Cardiac muscle cell (in vitro differentiated cells and primary cell): ENCODE data around the gene FXYD1. TPM values are rescaled to one million over a fixed set of nuclear protein-coding genes. Genes with fewer than 3 reads are reported as not detected.
A peak's percentile ranks its signal among the peaks of the same experiment; 100 is the strongest.

ENCODE experiments used
- DNase-seq, 2 donors: peaks; one replicate each; pipeline versions ENCODE4 v3.0.0 to v3.0.0-alpha.2; 2010 to 2017; ENCODE audit warnings: low read depth in 1 of 2, low spot score in 1 of 2
- H3K27ac ChIP-seq: fragments of 200-600 bp; sonication (generic); 2 replicates; pipeline ENCODE4 v1.5.1; 2016
- H3K27me3 ChIP-seq: fragments of 200-600 bp; sonication (generic); 2 replicates; pipeline ENCODE4 v1.6.0; 2016; ENCODE audit warnings: control low read depth
- H3K36me3 ChIP-seq: fragments of 200-600 bp; sonication (generic); 2 replicates; pipeline ENCODE4 v1.5.1; 2016; ENCODE audit warnings: control low read depth
- H3K4me1 ChIP-seq: fragments of 200-600 bp; sonication (generic); 2 replicates; pipeline ENCODE4 v1.8.1; 2017; ENCODE audit warnings: low read depth, mild to moderate bottlenecking, mixed run types
- H3K4me3 ChIP-seq: fragments of 200-600 bp; sonication (generic); 2 replicates; pipeline ENCODE4 v1.5.1; 2016; ENCODE audit warnings: mild to moderate bottlenecking
- H3K9me3 ChIP-seq: fragments of 200-600 bp; sonication (generic); 2 replicates; pipeline ENCODE4 v1.5.1; 2017; ENCODE audit warnings: low read depth, mild to moderate bottlenecking, control low read depth
- CTCF ChIP-seq: IDR thresholded peaks from 2 replicates; pipeline ENCODE4 v1.5.1; 2012; ENCODE audit warnings: low read depth, mild to moderate bottlenecking, low read length
- polyA plus RNA-seq: library from polyadenylated mRNA; unstranded; fragments of >200 nt; fragmentation: Nextera tagmentation; extraction: Ambion mirVana; gene quantifications from 2 replicates; pipeline ENCODE4 v1.2.1, GENCODE V29; 2016
- total RNA-seq: library from RNA; depleted of rRNA; stranded (reverse); fragments of >200 nt; gene quantifications from 2 replicates; pipeline ENCODE4 v1.2.3, GENCODE V29; 2016

FXYD1 gene
- total and polyA plus RNA-seq, 2 experiments from 2014 or later: 154 to 314 TPM

- Histone ChIP-seq H3K4me3 (no peak overlapping the region), H3K27me3 (no peaks in the 10 kb centered on the region), H3K27ac (no peak overlapping the region), H3K9me3 (no peaks in the 10 kb centered on the region), H3K36me3 (no peaks in the 10 kb centered on the region), H3K4me1 (no peaks in the 10 kb centered on the region)
- no peak for TF ChIP-seq CTCF
- DNase-seq: peak in 1 of 2 donors; percentile 94
Observed at GRCh38 chr19:35124098-35125060, 14.2 kb upstream of the FXYD1 start.

DNA sequence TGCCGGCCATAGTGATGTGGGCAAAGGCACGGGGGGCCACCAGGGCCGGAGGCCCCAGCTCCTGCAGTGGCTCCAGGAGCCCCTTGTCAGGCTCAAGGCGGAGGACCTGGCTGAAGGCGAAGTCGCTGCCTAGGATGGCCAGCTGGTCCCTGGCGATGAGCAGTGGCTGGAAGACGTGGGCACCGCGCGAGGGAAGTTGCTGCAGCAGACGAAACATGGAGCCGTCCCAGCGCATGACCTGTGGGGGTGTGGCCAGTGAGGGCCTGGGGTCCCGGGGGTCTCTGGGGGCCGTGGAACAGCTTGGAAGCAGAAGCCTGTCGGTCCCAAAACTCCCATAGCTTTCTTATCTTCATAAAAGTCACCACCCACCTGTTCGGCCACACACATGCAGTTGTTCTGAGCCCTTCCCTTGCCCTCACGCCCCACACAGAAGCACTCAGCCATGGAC is 13.3 kb upstream of the FXYD1 start:
- H3K4me1 ChIP-seq: no peaks in the 10 kb centered on the region
- TF ChIP-seq CTCF: no peak
- no peak overlapping the region for H3K4me3 ChIP-seq
- no peaks in the 10 kb centered on the region for H3K9me3 ChIP-seq
- no peak overlapping the region for H3K27ac ChIP-seq
- H3K27me3 ChIP-seq: no peaks in the 10 kb centered on the region
- no peaks in the 10 kb centered on the region for H3K36me3 ChIP-seq
- no peak for DNase-seq

DNA sequence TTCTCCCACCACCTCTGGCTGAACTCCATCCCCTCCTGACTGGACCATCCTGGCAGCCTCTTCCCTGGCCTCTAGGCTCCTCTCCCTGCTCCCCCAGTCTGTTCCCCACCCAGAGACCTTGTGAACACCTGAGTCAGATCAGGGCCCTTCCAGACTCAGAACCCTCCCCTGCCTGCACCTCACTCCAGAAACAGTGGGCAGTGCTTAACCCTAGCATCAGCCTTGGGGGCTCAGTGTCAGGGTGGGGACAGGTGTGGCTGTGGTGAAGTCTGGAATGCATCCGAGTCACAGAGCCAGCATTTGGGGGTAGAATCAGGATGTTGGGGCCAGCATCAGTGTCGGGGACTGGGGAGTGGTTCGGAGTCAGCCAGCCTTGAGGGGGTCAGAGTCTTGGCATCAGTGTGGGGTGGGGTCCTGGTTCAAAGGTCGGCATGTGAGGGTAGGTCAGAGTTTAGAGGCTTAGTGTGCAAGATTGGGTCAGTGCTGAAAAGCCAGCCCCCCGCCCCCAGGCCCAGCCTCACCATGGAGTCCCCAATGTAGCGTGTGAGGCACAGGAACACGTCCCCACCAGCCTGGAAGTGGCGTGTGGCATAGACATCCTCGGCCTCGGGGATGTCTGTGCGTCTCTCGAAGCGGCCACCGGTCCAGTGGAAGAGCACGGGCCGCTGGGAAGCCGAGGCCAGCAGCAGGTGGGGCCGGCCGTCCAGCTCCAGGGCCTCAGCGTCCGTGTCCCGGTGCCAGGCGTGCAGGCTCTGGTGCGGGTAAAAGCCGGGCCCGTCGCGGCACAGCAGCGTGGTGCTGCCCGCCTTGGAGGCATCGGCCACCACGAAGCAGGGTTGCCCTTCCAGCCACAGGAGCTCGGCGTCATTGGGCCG is 12.6 kb upstream of the FXYD1 start:
- Histone ChIP-seq H3K9me3 (no peaks in the 10 kb centered on the region), H3K4me3 (no peak overlapping the region), H3K4me1 (no peaks in the 10 kb centered on the region), H3K36me3 (no peaks in the 10 kb centered on the region), H3K27ac (no peak overlapping the region), H3K27me3 (no peaks in the 10 kb centered on the region)
- TF ChIP-seq CTCF: no peak
- no peak for DNase-seq

- H3K36me3 ChIP-seq: no peaks in the 10 kb centered on the region
- no peaks in the 10 kb centered on the region for H3K4me1 ChIP-seq
- H3K27me3 ChIP-seq: no peaks in the 10 kb centered on the region
- no peak overlapping the region for H3K4me3 ChIP-seq
- no peak overlapping the region for H3K27ac ChIP-seq
- peak in 1 of 2 donors; percentile 32 for DNase-seq
- no peak for TF ChIP-seq CTCF
- H3K9me3 ChIP-seq: no peaks in the 10 kb centered on the region
Observed at GRCh38 chr19:35126624-35126959, 12.0 kb upstream of the FXYD1 start.

GRCh38 chr19:35127871-35128270 is 10.8 kb upstream of the FXYD1 start:
- Histone ChIP-seq H3K36me3 (no peaks in the 10 kb centered on the region), H3K27me3 (no peaks in the 10 kb centered on the region), H3K27ac (no peak overlapping the region), H3K4me3 (no peak overlapping the region), H3K4me1 (no peaks in the 10 kb centered on the region), H3K9me3 (no peaks in the 10 kb centered on the region)
- no peak for TF ChIP-seq CTCF
- no peak for DNase-seq
